Neuronal stem cell (in vitro differentiated cells): Measurements from ENCODE around the gene FXYD3.
A peak's percentile ranks its signal among the peaks of the same experiment; 100 is the strongest.

ENCODE experiments used
- DNase-seq: peaks from one replicate; pipeline ENCODE4 v3.0.0-alpha.2; 2013; ENCODE audit warnings: low spot score
- H2AFZ ChIP-seq: one replicate; pipeline ENCODE4 v1.6.1; 2013; ENCODE audit warnings: mild to moderate bottlenecking, low read length, inconsistent platforms
- H2AK5ac ChIP-seq: 2 replicates; pipeline ENCODE4 v1.6.1; 2013; ENCODE audit warnings: low read depth, mild to moderate bottlenecking, inconsistent platforms, low read length, moderate library complexity, mixed read lengths
- H2BK120ac ChIP-seq: 2 replicates; pipeline ENCODE4 v1.6.1; 2013; ENCODE audit warnings: low read depth, mild to moderate bottlenecking, inconsistent platforms, low read length, moderate library complexity, mixed read lengths
- H2BK12ac ChIP-seq: one replicate; pipeline ENCODE4 v1.6.1; 2013; ENCODE audit warnings: low read length, inconsistent platforms
- H2BK15ac ChIP-seq: 2 replicates; pipeline ENCODE4 v1.6.1; 2013; ENCODE audit warnings: mild to moderate bottlenecking, low read length, inconsistent platforms, mixed read lengths
- H2BK5ac ChIP-seq: one replicate; pipeline ENCODE4 v1.6.1; 2013; ENCODE audit warnings: inconsistent platforms, mild to moderate bottlenecking, low read length, moderate library complexity
- H3K14ac ChIP-seq: one replicate; pipeline ENCODE4 v1.6.1; 2013; ENCODE audit warnings: low read length, inconsistent platforms
- H3K18ac ChIP-seq: 2 replicates; pipeline ENCODE4 v1.6.1; 2013; ENCODE audit warnings: low read length, inconsistent platforms
- H3K23ac ChIP-seq: 2 replicates; pipeline ENCODE4 v1.6.1; 2013; ENCODE audit warnings: low read depth, mild to moderate bottlenecking, mixed read lengths, low read length, inconsistent platforms; ENCODE audit not compliant: poor library complexity
- H3K27ac ChIP-seq: replicated peaks from 3 replicates; pipeline ENCODE4 v1.5.1; 2013; ENCODE audit warnings: low read length, inconsistent platforms
- H3K27me3 ChIP-seq, 3 experiments: 2 replicates each; pipeline ENCODE4 v1.6.1; 2013; ENCODE audit warnings: low read length in 3 of 3, mild to moderate bottlenecking in 2 of 3, inconsistent platforms in 1 of 3, low read depth in 1 of 3, mixed read lengths in 1 of 3, moderate library complexity in 1 of 3; ENCODE audit not compliant: control insufficient read depth in 3 of 3, insufficient read depth in 3 of 3
- H3K36me3 ChIP-seq, 2 donors: replicated peaks in 1 of 2; 2 replicates each; pipeline ENCODE4 v1.6.1; 2013; ENCODE audit warnings: low read length in 2 of 2; ENCODE audit not compliant: control insufficient read depth in 2 of 2, insufficient read depth in 2 of 2
- H3K4ac ChIP-seq: 2 replicates; pipeline ENCODE4 v1.6.1; 2013; ENCODE audit warnings: inconsistent platforms, mild to moderate bottlenecking, low read length, moderate library complexity
- H3K4me1 ChIP-seq, 2 donors: 1 replicate in 1 of 2; 2 replicates in 1 of 2; pipeline ENCODE4 v1.6.1; 2013; ENCODE audit warnings: low read length in 2 of 2, low read depth in 1 of 2; ENCODE audit not compliant: control insufficient read depth in 2 of 2, insufficient read depth in 1 of 2
- H3K4me2 ChIP-seq: one replicate; pipeline ENCODE4 v1.6.1; 2013; ENCODE audit warnings: mild to moderate bottlenecking, low read length, inconsistent platforms; ENCODE audit not compliant: insufficient read depth, poor library complexity, severe bottlenecking
- H3K4me3 ChIP-seq, 2 donors: 2 replicates each; pipeline ENCODE4 v1.5.1; 2013; ENCODE audit warnings: low read length in 2 of 2, mild to moderate bottlenecking in 2 of 2, inconsistent platforms in 1 of 2, moderate library complexity in 1 of 2
- H3K79me1 ChIP-seq: one replicate; pipeline ENCODE4 v1.6.1; 2013; ENCODE audit warnings: low read depth, mild to moderate bottlenecking, inconsistent platforms, low read length, moderate library complexity
- H3K9ac ChIP-seq: one replicate; pipeline ENCODE4 v1.6.1; 2013; ENCODE audit warnings: mild to moderate bottlenecking, low read depth, low read length, inconsistent platforms; ENCODE audit not compliant: poor library complexity
- H3K9me3 ChIP-seq, 2 donors: replicated peaks in 1 of 2; 2 replicates each; pipeline versions ENCODE3 to v1.6.1; 2013; ENCODE audit warnings: low read length in 2 of 2, mild to moderate bottlenecking in 2 of 2, inconsistent platforms in 1 of 2, low read depth in 1 of 2, mixed read lengths in 1 of 2, moderate library complexity in 1 of 2; ENCODE audit not compliant: control insufficient read depth in 2 of 2, insufficient read depth in 1 of 2
- H4K8ac ChIP-seq: one replicate; pipeline ENCODE4 v1.6.1; 2013; ENCODE audit warnings: low read depth, mild to moderate bottlenecking, inconsistent platforms, low read length, moderate library complexity
- H4K91ac ChIP-seq: one replicate; pipeline ENCODE4 v1.6.1; 2013; ENCODE audit warnings: low read length, low read depth, mild to moderate bottlenecking, inconsistent platforms; ENCODE audit not compliant: poor library complexity
- WGBS, 2 donors: extraction: QIAGEN DNeasy Blood & Tissue Kit; methylation state at CpG; one replicate each; pipeline ENCODE4 v1.1.7; 2013; ENCODE audit warnings: missing lambda C conversion rate in 2 of 2, mixed read lengths in 1 of 2; ENCODE audit not compliant: insufficient read length in 2 of 2, insufficient replicate concordance in 1 of 2; ENCODE audit errors: extremely low coverage in 2 of 2; 5-methylcytosine and 5-hydroxymethylcytosine counted together

The FXYD3 gene

GRCh38 chr19:35125270-35125717 is 9.7 kb downstream of the FXYD3 start:
- H2BK12ac ChIP-seq = peak overlapping the region; percentile 70
- H3K79me1 ChIP-seq = no peaks in the 10 kb centered on the region
- no peak overlapping the region for H3K9ac ChIP-seq
- DNase-seq = no peak
- H4K91ac ChIP-seq = no peak overlapping the region
- no peak overlapping the region for H3K4me3 ChIP-seq
- no peak overlapping the region for H3K4me2 ChIP-seq
- no peak overlapping the region for H3K23ac ChIP-seq
- H2AK5ac ChIP-seq = peak overlapping the region; percentile 96
- no peak overlapping the region for H3K27ac ChIP-seq
- peak overlapping the region; percentile 80 for H3K18ac ChIP-seq
- H3K4ac ChIP-seq = peak overlapping the region; percentile 72
- H3K14ac ChIP-seq = peak overlapping the region; percentile 97
- no peak overlapping the region for H2AFZ ChIP-seq
- peak overlapping the region; percentile 78 for H2BK5ac ChIP-seq
- no peaks in the 10 kb centered on the region for H3K9me3 ChIP-seq
- peaks cover 0 to 2% of the 10 kb centered on the region in 2 donors for H3K36me3 ChIP-seq
- H3K4me1 ChIP-seq = peaks cover 5 to 15% of the 10 kb centered on the region in 2 donors
- no peak overlapping the region for H4K8ac ChIP-seq
- WGBS, 2 donors = no CpG with 5 or more reads among the region's 19 CpGs
- H2BK15ac ChIP-seq = peak overlapping the region; percentile 98
- H3K27me3 ChIP-seq = peaks cover 0 to 40% (median 0%) of the 10 kb centered on the region in 3 experiments
- H2BK120ac ChIP-seq = peak overlapping the region; percentile 61

- H3K27ac ChIP-seq = no peak overlapping the region
- no CpG with 5 or more reads among the region's 35 CpGs for WGBS, 2 donors
Observed at GRCh38 chr19:35125749-35126623, 10.4 kb downstream of the FXYD3 start.

GRCh38 chr19:35126624-35126959 is 11.0 kb downstream of the FXYD3 start:
- no CpG with 5 or more reads among the region's 20 CpGs for WGBS, 2 donors
- Histone ChIP-seq H2BK5ac (peak overlapping the region; percentile 78), H3K4me1 (peaks cover 5 to 15% of the 10 kb centered on the region in 2 donors), H3K9ac (peak overlapping the region; percentile 77), H3K4me3 (no peak overlapping the region), H3K4ac (no peak overlapping the region), H3K27me3 (peaks cover 0 to 30% (median 0%) of the 10 kb centered on the region in 3 experiments), H2AFZ (peak overlapping the region; percentile 35), H2BK12ac (peak overlapping the region; percentile 73), H3K14ac (peak overlapping the region; percentile 82), H3K4me2 (no peak overlapping the region), H3K23ac (peak overlapping the region; percentile 43), H3K79me1 (no peaks in the 10 kb centered on the region), H3K9me3 (no peaks in the 10 kb centered on the region), H3K36me3 (peaks cover 0 to 2% of the 10 kb centered on the region in 2 donors), H4K8ac (no peak overlapping the region), H2AK5ac (peak overlapping the region; percentile 96), H3K27ac (no peak overlapping the region), H3K18ac (peak overlapping the region; percentile 96), H2BK15ac (peak overlapping the region; percentile 98), H2BK120ac (peak overlapping the region; percentile 81), H4K91ac (no peak overlapping the region)
- no peak for DNase-seq

More at GRCh38 chr19:35125749-35126623, 10.4 kb downstream of the FXYD3 start:
- Histone ChIP-seq H3K36me3 (peaks cover 0 to 2% of the 10 kb centered on the region in 2 donors), H3K18ac (peak overlapping the region; percentile 96), H4K91ac (no peak overlapping the region), H3K79me1 (no peaks in the 10 kb centered on the region), H3K4ac (no peak overlapping the region), H3K4me3 (no peak overlapping the region), H2BK5ac (peak overlapping the region; percentile 78), H2AK5ac (peak overlapping the region; percentile 96), H3K9me3 (no peaks in the 10 kb centered on the region), H2BK15ac (peak overlapping the region; percentile 98), H2BK12ac (peak overlapping the region; percentile 73), H2BK120ac (peak overlapping the region; percentile 81), H4K8ac (peak overlapping the region; percentile 65), H3K23ac (peak overlapping the region; percentile 43), H3K27me3 (peaks cover 0 to 34% (median 0%) of the 10 kb centered on the region in 3 experiments), H3K4me2 (no peak overlapping the region), H3K4me1 (peaks cover 5 to 15% of the 10 kb centered on the region in 2 donors), H3K9ac (no peak overlapping the region), H3K14ac (peak overlapping the region; percentile 97), H2AFZ (peak overlapping the region; percentile 35)
- DNase-seq = no peak

- Histone ChIP-seq H3K79me1 (no peaks in the 10 kb centered on the region), H2BK12ac (no peak overlapping the region), H3K27ac (no peak overlapping the region), H2AK5ac (no peak overlapping the region), H4K91ac (no peak overlapping the region), H3K4me3 (no peak overlapping the region), H3K18ac (no peak overlapping the region), H2BK15ac (no peak overlapping the region), H3K27me3 (peaks cover 0 to 25% (median 0%) of the 10 kb centered on the region in 3 experiments), H3K14ac (no peak overlapping the region), H3K9ac (peak overlapping the region; percentile 16), H3K4ac (peak overlapping the region; percentile 66), H3K4me2 (no peak overlapping the region), H2BK5ac (no peak overlapping the region), H4K8ac (no peak overlapping the region), H3K4me1 (peaks cover 2 to 11% of the 10 kb centered on the region in 2 donors), H2AFZ (no peak overlapping the region), H3K36me3 (peaks cover 0 to 2% of the 10 kb centered on the region in 2 donors), H2BK120ac (no peak overlapping the region), H3K9me3 (peaks cover 0 to 2% of the 10 kb centered on the region in 2 donors), H3K23ac (no peak overlapping the region)
- WGBS, 2 donors = no CpG with 5 or more reads among the region's 7 CpGs
- no peak for DNase-seq
Observed at GRCh38 chr19:35127871-35128270, 12.2 kb downstream of the FXYD3 start.
